AG04450 (cell line): Measurements from ENCODE around the gene SPATA32. TPM values are rescaled to one million over a fixed set of nuclear protein-coding genes. Genes with fewer than 3 reads are reported as not detected.

ENCODE experiments used
- CTCF ChIA-PET: fragments of 300-600, 350-600 bp; formaldehyde crosslinking; extraction: SDS; loops from one replicate; lab custom pipeline; 2022; ENCODE audit warnings: antibody characterized with exemption, inconsistent platforms; lab: Charles Lee
- POLR2A ChIA-PET: fragments of 350-600 bp; formaldehyde crosslinking; extraction: SDS; loops from one replicate; lab custom pipeline; 2021; ENCODE audit warnings: antibody characterized with exemption, inconsistent platforms; lab: Yijun Ruan, JAX
- DNase-seq: peaks from one replicate; pipeline ENCODE4 v3.0.0-alpha.2; 2011; ENCODE audit warnings: low read depth, low spot score
- H3K27ac ChIP-seq: one replicate; pipeline ENCODE4 v1.5.1; 2012; ENCODE audit warnings: low read depth, low read length, control low read depth
- H3K27me3 ChIP-seq: one replicate; pipeline ENCODE4 v1.6.0; 2012; ENCODE audit warnings: low read length; ENCODE audit not compliant: control insufficient read depth, insufficient read depth
- H3K4me3 ChIP-seq: 2 replicates; pipeline ENCODE4 v1.5.1; 2011; ENCODE audit warnings: mild to moderate bottlenecking, low read depth, low read length, control low read depth
- H3K9me3 ChIP-seq: 2 replicates; pipeline ENCODE4 v1.5.1; 2012; ENCODE audit warnings: low read length; ENCODE audit not compliant: control insufficient read depth, insufficient read depth
- CTCF ChIP-seq: IDR thresholded peaks from 2 replicates; pipeline ENCODE4 v1.5.1; 2011; ENCODE audit warnings: low read depth, low read length, control low read depth, inconsistent platforms
- polyA plus RNA-seq: library from polyadenylated mRNA; depleted of rRNA; stranded (reverse); fragments of >200 nt; gene quantifications from 2 replicates; pipeline ENCODE4 v1.2.3, GENCODE V29; 2011

The SPATA32 gene
- polyA plus RNA-seq, 1 experiment, result not detected

GRCh38 chr17:45228763-45229539 lies 32.9 kb downstream of the SPATA32 start:
- Histone ChIP-seq H3K27me3 (peaks cover 3% of the 10 kb centered on the region), H3K9me3 (no peaks in the 10 kb centered on the region), H3K27ac (peak overlapping the region; percentile 89), H3K4me3 (peak overlapping the region; percentile 22)
- TF ChIP-seq CTCF, result no peak
- POLR2A ChIA-PET, result interaction anchor here (0.7 to 2.6 kb wide), 5 partner anchors 10 to 80 kb away, joined by 3 to 24 read pairs (median 3); partner anchors contain the start of gene HEXIM1
- peak; percentile 86 for DNase-seq
- CTCF ChIA-PET, result interaction anchor here (1.1 to 4.4 kb wide), 6 partner anchors 10 to 197 kb away, joined by 3 to 31 read pairs (median 5); partner anchors contain the start of gene ACBD4

GRCh38 chr17:45227926-45228762 lies 33.8 kb downstream of the SPATA32 start:
- TF ChIP-seq CTCF, result no peak
- no peak overlapping the region for H3K4me3 ChIP-seq
- no peak for DNase-seq
- H3K27me3 ChIP-seq, result peaks cover 3% of the 10 kb centered on the region
- ChIA-PET CTCF (interaction anchor here (0.5 to 2.6 kb wide), 9 partner anchors 8 to 198 kb away, joined by 3 to 16 read pairs (median 5); partner anchors contain the start of gene ACBD4), POLR2A (interaction anchor here (0.6 to 2.6 kb wide), 4 partner anchors 9 to 178 kb away, joined by 3 to 24 read pairs (median 3); partner anchors contain the start of gene HEXIM1)
- H3K9me3 ChIP-seq, result no peaks in the 10 kb centered on the region
- H3K27ac ChIP-seq, result peak overlapping the region; percentile 82

- CTCF ChIA-PET, result interaction anchor here (0.7 to 2.6 kb wide), 6 partner anchors 8 to 198 kb away, joined by 3 to 16 read pairs (median 6); partner anchors contain the start of gene ACBD4
- no peaks in the 10 kb centered on the region for H3K9me3 ChIP-seq
- TF ChIP-seq CTCF, result no peak
- no peak overlapping the region for H3K27ac ChIP-seq
- POLR2A ChIA-PET, result interaction anchor here (0.6 to 2.6 kb wide), 2 partner anchors 78 to 177 kb away, joined by 3 to 24 read pairs; partner anchors contain the start of gene HEXIM1
- H3K4me3 ChIP-seq, result no peak overlapping the region
- no peak for DNase-seq
- peaks cover 10% of the 10 kb centered on the region for H3K27me3 ChIP-seq
Measured at GRCh38 chr17:45227101-45227925, 34.6 kb downstream of the SPATA32 start.

GRCh38 chr17:45226576-45226975 lies 35.3 kb downstream of the SPATA32 start:
- H3K9me3 ChIP-seq, result no peaks in the 10 kb centered on the region
- ChIA-PET CTCF (interaction anchor here (0.6 to 1.8 kb wide), 3 partner anchors 9 to 164 kb away, joined by 6 to 10 read pairs (median 9); partner anchors contain the start of gene ACBD4), POLR2A (interaction anchor here (0.6 kb wide), 1 partner anchor 78 kb away, joined by 3 read pairs; the partner anchor contains the start of gene HEXIM1)
- peaks cover 12% of the 10 kb centered on the region for H3K27me3 ChIP-seq
- DNase-seq, result no peak
- no peak overlapping the region for H3K4me3 ChIP-seq
- TF ChIP-seq CTCF, result no peak
- no peak overlapping the region for H3K27ac ChIP-seq
